Subcutaneous preadipocyte (primary cell): ENCODE results near the gene RP2. TPM values are rescaled to one million over a fixed set of nuclear protein-coding genes. Genes with fewer than 3 reads are reported as not detected.

Source experiments
- total RNA-seq: library from RNA; depleted of rRNA; stranded (reverse); fragments of >200 nt; gene quantifications from 2 replicates; pipeline ENCODE4 v1.2.3, GENCODE V29; 2012

Gene RP2
- total RNA-seq, result 12.5 and 17.6 TPM in 2 replicates

GRCh38 chrX:46836701-46837557 is at the start of gene RP2:
Gene RP2, plus strand, starts transcription at chrX:46837043. Its CDS starts 58 bp downstream, at chrX:46837101.

GRCh38 chrX:46912098-46912602 is 75.3 kb downstream of the RP2 start, which contains the start of gene JADE3:
Gene JADE3, plus strand, starts transcription at chrX:46912421. Its CDS starts 72,474 bp downstream, at chrX:46984895.

Other genes with a start within 250 kb of the RP2 start
- gene SLC9A7, start 77.9 kb upstream of the RP2 start, total RNA-seq, result 30.5 and 37.5 TPM in 2 replicates
- 2.9 and 3.9 TPM in 2 replicates for gene JADE3, start 75.4 kb downstream of the RP2 start, total RNA-seq
- 0.98 and 1.5 TPM in 2 replicates for gene RGN, start 241.4 kb downstream of the RP2 start, total RNA-seq